Measurements from ENCODE around the gene ADAM19. TPM values are rescaled to one million over a fixed set of nuclear protein-coding genes. Genes with fewer than 3 reads are reported as not detected.

ADAM19 gene
- total RNA-seq, 1 donor from 2014 or later: 10.6 TPM

DNA sequence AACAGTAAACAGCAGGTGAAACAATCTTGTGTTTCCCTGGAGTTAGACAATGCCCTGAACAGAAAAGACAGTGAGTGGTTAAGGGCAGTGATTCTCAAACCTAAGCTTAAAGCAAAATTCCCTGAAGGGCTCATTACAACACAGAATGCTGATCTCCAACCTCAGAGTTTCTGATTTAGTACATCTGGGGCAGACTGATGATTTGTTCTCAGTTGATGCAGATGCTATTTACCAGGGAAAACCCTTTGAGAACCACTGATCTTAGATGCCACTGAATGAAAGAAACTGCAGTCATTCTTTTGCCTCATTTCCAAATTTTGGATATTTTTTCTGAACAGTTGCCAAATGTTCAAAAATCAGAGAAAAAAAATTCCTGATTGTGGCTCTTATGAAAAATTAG lies 18.7 kb upstream of the ADAM19 start:
- no peak for DNase-seq
- TF ChIP-seq, protein P1, sequence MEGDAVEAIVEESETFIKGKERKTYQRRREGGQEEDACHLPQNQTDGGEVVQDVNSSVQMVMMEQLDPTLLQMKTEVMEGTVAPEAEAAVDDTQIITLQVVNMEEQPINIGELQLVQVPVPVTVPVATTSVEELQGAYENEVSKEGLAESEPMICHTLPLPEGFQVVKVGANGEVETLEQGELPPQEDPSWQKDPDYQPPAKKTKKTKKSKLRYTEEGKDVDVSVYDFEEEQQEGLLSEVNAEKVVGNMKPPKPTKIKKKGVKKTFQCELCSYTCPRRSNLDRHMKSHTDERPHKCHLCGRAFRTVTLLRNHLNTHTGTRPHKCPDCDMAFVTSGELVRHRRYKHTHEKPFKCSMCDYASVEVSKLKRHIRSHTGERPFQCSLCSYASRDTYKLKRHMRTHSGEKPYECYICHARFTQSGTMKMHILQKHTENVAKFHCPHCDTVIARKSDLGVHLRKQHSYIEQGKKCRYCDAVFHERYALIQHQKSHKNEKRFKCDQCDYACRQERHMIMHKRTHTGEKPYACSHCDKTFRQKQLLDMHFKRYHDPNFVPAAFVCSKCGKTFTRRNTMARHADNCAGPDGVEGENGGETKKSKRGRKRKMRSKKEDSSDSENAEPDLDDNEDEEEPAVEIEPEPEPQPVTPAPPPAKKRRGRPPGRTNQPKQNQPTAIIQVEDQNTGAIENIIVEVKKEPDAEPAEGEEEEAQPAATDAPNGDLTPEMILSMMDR (IDR thresholded peaks at IDR 0.05): no peak
- Histone ChIP-seq H3K27me3 (no peaks in the 10 kb centered on the region), H3K4me1 (peaks cover 10% of the 10 kb centered on the region), H3K4me3 (no peak overlapping the region), H3K36me3 (no peaks in the 10 kb centered on the region), H3K9me3 (no peaks in the 10 kb centered on the region), H3K27ac (no peak overlapping the region)
- ATAC-seq: no peak
- intact Hi-C loops (cut with DNase I): no loop called here

DNA sequence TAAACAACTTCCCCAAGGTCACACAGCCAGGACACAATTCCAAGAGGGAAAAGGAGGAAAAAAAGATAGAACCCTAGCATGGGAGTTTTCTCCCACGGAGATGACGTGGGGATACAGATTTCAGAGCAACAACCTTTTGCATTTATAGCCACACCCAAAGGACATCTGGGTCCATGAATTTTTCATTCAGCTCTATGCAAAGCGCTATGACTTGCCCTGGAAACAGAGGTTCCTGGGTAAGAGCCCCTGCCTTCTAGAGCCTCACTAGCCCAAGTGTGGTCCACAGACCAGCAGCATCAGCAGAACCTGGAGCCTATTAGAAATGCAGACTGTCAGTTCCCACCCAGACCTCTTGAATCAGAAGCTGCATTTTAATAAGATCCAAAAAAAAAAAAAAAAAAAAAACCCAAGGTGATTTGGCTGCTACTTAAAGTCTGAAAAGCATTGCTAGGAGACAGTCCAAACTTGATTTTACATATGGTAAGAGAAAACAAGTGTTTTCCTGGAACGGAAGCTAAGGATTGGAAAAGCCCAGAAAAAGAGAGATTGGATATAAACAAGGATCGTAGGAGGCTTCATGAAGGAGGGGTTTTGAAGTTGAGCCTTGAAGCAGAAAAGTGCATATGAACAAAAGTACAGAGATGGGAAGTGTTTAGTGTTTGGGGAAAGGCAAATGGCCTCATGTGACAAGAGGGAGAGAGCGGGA lies 17.6 kb upstream of the ADAM19 start:
- H3K9me3 ChIP-seq: no peaks in the 10 kb centered on the region
- TF ChIP-seq, protein P1 (IDR thresholded peaks at IDR 0.05): no peak
- no peaks in the 10 kb centered on the region for H3K36me3 ChIP-seq
- DNase-seq (no peak), ATAC-seq (no peak)
- H3K27me3 ChIP-seq: no peaks in the 10 kb centered on the region
- intact Hi-C loops (cut with DNase I): no loop called here
- no peak overlapping the region for H3K27ac ChIP-seq
- peaks cover 10% of the 10 kb centered on the region for H3K4me1 ChIP-seq
- no peak overlapping the region for H3K4me3 ChIP-seq

DNA sequence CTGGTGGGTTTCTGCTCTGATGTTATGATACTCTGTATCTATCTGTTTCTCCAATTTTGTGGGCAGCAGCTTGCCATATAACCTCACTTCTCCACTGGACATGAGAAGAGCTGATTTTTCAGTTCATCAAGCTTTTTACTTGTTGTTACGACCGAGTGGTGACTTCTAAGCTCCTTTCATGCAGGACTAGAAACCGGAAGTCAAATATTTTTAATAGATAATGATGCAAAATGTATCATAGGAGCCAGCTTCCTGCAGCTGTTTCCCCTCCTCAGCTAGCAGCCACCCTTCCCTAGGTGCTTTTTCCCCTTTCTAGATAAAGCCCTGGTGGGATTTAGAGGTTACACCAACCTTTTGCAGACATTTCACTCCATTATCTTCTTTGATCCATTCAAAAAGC lies 17.0 kb upstream of the ADAM19 start:
- Histone ChIP-seq H3K27me3 (no peaks in the 10 kb centered on the region), H3K4me1 (peaks cover 10% of the 10 kb centered on the region), H3K27ac (no peak overlapping the region), H3K4me3 (no peak overlapping the region), H3K36me3 (no peaks in the 10 kb centered on the region), H3K9me3 (no peaks in the 10 kb centered on the region)
- TF ChIP-seq, protein P1 (IDR thresholded peaks at IDR 0.05): no peak
- no peak for ATAC-seq
- no peak for DNase-seq
- intact Hi-C loops (cut with DNase I): no loop called here

DNA sequence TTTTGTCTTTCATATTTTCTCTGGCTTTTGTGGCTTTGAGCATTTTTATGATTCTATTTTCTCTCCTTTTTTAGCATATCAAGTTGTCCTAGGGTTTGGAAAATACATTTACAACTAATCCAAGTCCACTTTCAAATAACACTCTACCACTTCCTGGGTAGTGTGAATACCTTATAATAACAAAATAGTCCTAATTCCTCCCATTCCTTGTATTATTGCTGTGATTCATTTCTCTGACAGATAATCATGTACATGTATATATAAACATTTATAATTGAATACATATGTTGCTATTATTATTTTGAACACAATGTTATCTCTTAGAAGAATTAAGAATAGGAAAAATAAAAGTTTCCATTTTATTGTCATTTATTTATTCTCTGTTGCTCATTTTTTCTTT lies 14.9 kb upstream of the ADAM19 start:
- H3K27me3 ChIP-seq: no peaks in the 10 kb centered on the region
- ATAC-seq (no peak), DNase-seq (no peak)
- no peak overlapping the region for H3K27ac ChIP-seq
- H3K4me3 ChIP-seq: no peak overlapping the region
- no peaks in the 10 kb centered on the region for H3K9me3 ChIP-seq
- H3K36me3 ChIP-seq: no peaks in the 10 kb centered on the region
- peaks cover 9% of the 10 kb centered on the region for H3K4me1 ChIP-seq
- TF ChIP-seq, protein P1 (IDR thresholded peaks at IDR 0.05): no peak
- intact Hi-C loops (cut with DNase I): no loop called here

DNA sequence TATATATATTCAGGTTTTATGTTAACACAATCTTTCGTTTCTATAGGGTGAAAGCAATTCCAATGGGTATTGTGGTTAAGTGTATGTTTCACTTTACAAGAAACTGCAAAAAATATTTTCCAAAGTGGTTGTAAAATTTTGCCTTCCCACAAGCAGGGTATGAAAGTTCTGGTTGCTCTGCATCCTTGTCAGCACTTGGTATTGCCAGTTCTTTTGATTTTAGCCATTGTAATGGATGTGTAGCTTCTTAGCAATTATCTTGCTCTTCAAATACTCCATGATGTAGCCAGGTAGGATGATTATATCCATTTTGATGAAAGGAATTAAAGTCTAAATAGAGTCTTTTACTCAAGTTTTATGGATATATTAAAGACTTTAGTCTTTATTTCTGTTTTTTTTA lies 9.1 kb upstream of the ADAM19 start:
- Histone ChIP-seq H3K4me3 (no peak overlapping the region), H3K36me3 (no peaks in the 10 kb centered on the region), H3K27ac (no peak overlapping the region), H3K4me1 (no peaks in the 10 kb centered on the region), H3K9me3 (no peaks in the 10 kb centered on the region), H3K27me3 (no peaks in the 10 kb centered on the region)
- TF ChIP-seq, protein P1 (IDR thresholded peaks at IDR 0.05): no peak
- intact Hi-C loops (cut with DNase I): no loop called here
- no peak for DNase-seq
- no peak for ATAC-seq

Data from upper lobe of right lung (tissue), 1 donor.